ENCODE data around the gene SWI5. TPM values are rescaled to one million over a fixed set of nuclear protein-coding genes. Genes with fewer than 3 reads are reported as not detected.
A peak's percentile ranks its signal among the peaks of the same experiment; 100 is the strongest.

SWI5 gene
- total RNA-seq, 1 experiment from 2014 or later, result 52.7 TPM

DNA sequence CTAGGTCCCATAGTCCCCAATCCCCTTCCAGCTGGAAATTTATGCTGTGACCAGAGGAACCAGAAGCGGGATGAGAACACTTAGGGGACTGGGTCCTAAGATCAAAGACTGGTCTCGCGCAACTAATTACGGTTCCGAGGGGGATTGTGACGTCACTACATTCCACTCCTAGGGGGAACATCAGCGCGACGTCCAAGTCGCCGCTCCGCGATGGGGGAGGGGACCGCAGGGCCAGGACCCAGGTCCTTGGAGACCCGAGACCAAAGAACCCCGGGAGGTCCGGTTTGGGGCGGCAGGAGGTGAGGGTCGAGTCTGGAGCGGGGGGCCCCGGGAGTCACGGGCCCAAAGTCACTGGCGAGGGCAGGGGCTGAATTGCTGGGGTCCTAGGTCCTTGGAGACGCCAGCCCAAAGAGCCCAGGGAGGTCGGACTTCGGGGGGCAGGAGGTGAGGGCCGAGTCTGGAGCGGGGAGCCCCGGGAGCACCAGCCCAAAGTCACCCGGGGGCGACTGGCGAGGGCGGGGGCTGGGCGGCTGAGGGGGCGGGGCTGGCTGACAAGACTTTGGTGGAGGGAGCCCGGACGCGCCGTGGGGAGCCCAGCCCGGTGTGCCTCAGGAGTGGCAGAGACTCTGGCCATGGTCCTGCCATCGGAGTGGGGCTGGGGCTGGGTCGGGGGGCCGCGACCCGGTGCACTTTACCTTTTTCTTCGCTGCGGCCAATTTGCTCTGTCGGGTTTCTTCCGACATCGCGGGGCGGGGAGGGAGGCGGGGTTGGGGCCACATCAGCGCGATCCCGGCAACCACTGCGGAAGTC, 673 bp upstream of the SWI5 start, which contains the start of gene GOLGA2:
Gene GOLGA2, minus strand, starts transcription at position 810 of the 810 bp plus-strand sequence. Its CDS starts 31 bp downstream, at position 779.
- no peak for DNase-seq (ENCODE audit: low read depth)

DNA sequence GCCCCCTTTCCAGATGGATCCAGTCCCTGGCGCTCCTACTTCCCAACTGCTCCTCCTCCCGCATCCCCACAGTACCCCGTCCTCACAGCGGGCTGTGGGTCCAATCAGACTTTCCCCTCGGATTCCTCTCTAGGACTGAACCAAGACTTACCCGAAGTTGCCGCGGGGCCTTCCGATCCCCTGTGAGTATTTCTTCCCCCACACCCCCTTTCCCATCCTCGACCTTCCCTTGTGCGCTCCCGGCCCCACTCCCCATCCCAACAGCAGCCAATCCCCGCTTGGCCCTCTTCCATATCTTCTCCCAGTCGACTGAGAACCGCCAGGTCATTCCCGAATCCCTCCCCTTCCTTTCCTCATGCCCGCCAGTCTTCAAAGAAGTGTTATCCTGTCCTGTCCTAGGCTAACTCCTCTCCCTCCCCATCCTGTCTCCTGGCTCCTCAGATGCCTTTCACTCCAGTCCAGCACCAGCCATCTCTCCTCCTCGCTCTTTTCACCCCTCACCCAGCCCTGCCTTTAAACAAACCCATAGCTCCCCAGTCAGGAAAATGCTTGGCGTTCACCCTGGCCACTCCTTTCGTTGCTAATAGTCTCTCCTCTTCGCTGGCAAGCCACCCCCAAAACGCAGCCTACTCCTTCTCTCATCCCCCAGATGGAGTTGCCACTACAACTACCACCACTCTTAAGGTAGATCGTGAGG, 646 bp downstream of the SWI5 start:
- peak; percentile 45 for DNase-seq (ENCODE audit: low read depth)

DNA sequence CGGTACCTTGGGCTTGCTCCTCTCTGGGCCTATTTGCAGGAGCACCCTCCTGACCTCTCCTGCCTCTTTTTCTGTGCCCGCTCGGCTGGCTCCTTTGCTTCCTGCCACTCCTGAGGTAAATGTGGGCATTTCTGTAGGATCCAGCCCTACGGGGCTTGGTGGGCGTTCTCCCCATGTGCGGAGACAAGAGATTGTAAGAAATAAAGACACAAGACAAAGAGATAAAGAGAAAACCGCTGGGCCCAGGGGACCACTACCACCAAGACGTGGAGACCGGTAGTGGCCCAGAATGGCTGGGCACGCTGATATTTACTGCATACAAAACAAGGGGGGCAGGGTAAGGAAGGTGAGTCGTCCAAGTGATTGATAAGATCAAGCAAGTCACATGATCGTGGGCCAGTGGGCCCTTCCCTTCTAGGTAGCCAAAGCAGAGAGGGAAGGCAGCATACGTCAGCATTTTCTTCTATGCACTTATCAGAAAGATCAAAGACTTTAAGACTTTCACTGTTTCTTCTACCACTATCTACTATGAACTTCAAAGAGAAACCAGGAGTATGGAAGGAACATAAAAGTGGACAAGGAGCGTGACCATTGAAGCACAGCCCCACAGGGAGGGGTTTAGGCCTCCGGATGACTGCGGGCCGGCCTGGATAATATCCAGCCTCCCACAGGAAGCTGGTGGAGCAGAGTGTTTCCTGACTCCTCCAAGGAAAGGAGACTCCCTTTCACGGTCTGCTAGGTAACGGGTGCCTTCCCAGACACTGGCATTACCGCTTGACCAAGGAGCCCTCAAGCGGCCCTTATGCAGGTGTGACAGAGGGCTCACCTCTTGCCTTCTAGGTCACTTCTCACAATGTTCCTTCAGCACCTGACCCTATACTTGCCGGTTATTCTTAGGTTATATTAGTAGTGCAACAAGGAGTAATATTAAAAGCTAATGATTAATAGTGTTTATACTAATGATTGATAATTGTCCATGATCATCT, 3.3 kb downstream of the SWI5 start:
- peak; percentile 66 for DNase-seq (ENCODE audit: low read depth)

DNA sequence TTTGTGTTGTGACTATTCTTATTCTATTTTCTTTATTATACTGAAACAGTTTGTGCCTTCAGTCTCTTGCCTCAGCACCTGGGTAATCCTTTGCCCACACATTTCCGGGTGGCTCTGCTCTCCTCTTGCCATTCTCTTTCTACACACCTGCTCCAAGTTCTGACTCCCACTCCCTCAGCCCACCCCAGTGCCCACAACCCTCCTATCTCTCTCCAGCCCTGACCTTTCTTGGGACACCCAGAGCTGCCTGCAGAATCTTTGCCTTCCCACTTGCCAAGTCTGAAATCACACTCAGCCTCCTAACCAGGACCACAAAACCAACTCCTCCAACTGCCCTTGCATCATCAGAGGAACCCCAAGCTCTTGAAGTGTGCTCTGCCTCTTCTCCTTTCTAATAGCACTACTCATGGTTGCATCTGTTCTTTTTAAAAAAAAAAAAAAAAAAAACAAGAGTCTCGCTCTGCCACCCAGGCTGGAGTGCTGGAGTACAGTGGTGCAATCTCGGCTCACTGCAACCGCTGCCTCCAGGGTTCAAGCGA, 4.1 kb downstream of the SWI5 start:
- DNase-seq (ENCODE audit: low read depth), result no peak

DNA sequence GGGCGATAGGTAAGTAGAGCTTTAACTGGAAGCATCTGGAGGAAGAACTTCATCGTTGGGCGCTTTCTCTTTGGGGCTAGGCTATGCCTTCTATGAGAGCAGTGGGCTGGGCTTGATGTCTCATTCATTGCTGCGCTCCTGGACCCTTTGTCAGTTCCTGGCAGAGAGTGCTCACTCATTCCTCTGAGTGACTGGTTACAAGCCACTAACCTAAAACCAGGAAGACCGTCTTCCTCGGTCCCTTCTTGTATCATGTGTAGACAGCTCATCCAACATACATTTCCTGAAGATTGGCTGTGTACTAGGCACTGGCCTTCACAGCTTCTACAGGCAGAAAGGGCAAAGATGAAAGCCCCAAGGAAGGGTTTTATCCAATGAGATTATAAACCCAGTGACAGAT, 6.4 kb downstream of the SWI5 start:
- DNase-seq (ENCODE audit: low read depth), result peak; percentile 97

DNA sequence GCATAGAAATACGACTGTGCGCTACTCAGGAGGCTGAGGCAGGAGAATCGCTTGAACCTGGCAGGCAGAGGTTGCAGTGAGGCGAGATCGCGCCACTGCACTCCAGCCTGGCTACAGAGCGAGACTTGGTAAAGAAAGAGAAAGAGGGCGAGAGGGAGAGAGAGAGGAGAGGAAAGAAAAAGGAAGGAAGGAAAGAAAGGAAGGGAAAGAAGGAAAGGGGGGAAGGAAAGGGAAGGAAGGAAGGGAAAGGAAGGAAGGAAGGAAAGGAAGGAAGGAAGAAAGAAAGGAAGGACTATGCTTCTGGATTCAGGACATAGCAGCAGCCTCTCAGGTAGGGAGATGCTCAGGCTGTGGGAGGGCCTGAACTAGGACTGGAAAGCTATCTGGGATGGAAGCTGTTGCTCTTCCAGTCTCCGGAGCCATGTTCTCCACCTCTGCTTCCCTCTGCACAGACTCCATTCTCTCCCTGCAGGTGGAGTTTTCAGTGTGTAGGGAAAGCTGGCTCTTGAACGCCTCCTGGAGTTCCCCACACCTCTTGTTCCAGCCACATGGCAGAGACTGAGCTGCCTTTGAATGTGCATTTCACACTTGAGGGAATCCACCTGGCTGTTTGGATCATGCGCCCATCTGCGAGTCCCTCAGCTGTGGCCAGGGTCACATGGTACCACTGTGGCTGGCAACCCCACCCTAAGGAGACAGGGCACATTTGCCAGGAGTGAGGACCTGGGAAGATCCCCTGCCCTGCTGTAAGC, 9.1 kb downstream of the SWI5 start:
- no peak for DNase-seq (ENCODE audit: low read depth)

DNA sequence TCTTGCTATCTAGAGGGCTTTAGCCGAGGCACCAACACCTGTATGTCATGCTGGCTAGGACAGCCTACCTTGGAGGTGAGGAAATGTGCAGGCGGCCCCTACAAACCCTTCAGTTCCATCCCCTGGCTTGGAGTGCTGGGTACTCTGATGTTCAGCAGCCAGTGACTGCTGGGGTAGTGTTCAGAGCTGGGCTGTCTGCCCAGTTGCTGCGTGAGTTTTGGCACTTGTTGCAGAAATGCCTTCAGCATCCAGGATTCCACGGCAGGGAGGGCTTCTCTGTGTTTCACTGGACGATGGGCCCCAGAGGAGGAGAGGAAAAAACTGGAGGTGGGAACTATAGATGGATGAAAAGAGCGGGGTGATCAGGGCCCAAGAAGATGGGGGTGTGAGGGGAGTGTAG, 10.4 kb downstream of the SWI5 start:
- DNase-seq (ENCODE audit: low read depth), result no peak

DNA sequence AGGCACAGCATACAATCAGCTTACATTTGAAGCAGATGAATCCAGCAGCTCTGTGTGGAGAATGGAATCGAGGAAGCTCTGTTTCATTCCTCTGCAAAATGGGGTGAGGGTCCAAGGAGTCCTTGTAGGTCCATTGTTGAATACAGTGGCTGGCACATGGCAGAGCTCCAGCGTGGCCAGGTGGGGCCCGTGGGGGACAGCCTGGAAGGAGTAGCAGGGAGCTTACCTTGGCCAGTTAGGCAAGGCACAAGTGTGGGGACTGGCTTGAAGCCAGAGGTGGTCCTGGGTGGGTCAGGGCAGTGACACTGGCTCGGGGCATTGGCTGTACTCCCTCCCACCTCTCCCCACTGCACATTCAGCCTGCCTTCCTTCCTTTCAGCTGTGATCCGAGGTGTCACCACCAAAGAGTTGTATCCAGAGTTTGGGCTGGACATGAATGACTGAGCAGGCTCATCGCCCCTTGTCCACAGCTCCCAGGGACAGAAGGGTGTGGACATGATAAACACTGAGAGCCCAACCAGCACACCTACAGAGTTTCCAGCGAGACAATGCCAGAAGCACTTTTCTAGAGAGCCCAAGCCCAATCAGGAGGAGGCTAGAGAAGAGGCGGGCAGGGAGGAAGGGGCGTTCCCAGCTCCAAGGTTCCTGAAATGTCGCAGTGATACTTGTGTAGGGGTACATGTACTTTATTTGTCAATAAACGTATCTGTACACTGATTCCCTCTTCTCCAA, 12.4 kb downstream of the SWI5 start:
- no peak for DNase-seq (ENCODE audit: low read depth)

DNA sequence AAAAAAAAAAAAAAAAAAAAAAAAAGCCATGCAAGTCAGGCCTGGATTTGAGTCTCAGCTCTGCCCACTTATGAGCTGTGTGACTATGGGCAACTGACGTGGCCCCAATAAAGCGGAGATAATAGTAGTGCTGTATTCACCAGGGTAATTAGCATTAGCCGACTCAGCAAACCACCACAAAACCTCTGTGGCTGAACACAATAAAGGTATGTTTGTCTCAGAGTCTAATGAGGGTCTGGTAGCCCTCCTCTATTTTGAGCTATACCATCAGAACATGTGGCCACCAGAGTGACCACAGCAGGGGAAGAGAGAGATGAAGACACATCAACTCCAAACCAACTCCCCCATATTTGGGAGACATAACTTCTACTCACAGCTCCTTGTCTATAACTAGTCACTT, 15.9 kb downstream of the SWI5 start:
- DNase-seq (ENCODE audit: low read depth), result no peak

DNA sequence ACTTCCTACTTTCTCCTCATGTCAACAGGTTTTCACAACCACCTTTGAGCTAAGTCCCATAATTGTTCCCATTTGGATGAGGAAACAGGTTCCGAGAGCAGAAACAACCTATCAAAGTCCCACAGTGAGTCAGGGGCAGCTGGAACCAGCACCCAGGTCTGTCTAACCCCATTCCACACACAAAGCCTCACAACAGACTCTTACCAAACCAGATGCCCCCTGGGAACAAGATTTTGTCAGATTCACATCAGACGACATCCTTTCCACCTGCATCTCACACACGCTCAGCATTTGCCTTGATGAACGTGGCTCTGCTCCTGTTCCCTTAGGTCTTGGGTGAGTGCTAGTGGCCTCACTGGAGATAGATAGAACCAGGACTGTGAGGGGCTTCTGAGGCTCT, 17.0 kb downstream of the SWI5 start:
- DNase-seq (ENCODE audit: low read depth), result no peak

DNA sequence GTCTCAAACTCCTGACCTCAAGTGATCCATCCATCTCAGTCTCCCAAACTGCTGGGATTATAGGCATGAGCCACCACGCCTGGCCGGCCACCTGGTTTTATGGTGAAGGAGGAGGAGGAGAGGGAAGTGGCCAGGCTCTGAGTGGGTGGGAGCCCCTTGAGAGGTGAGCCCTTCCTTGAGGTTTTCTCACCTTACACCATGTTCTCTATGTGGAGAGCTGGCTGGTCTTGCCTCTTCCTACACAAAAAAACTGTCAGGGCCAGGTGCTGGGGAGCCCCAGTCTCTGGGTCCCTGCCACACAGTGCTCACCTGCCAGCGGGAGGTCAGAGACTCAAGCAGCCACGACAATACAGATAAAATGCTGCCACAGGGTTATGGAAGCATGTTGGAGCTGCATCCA, 18.1 kb downstream of the SWI5 start:
- DNase-seq (ENCODE audit: low read depth), result no peak

DNA sequence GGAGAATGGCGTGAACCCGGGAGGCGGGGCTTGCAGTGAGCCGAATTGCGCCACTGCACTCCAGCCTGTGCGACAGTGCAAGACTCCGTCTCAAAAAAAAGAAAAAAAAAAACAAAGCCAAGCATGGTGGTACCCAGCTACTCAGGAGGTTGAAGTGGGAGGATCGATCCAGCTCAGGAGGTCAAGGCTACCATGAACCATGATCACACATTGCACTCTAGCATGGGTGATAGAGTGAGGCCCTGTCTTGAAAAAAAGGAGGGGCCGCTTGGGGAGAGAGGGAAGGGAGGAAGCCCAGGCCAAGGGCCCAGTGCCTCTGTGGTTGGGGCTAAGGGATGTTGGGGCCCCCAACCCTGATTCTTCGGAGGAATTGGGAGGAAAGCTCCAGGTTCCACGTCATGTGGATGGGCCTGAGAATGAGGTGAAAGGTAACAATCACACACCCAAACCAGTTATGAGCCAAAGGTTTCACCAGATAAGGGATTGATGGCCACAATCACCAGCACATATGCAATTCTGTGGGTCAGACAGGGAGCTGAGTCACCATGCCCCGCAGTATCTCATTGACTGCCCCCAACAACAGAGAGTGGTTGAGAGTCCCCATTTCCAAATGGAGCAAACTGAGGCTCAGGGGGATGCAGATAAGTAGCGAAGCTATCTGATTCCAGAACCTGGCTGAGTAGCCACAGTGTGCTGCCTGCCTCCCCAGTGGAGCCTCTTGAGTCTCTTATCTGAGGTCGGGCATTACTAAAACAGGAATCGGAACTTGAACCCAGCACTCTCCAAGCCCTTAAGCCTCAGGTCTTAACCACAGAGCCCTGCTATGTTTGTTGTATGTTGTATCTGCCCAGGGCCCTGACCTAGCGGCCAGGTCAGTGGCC, 20.5 kb downstream of the SWI5 start:
- DNase-seq (ENCODE audit: low read depth), result no peak

DNA sequence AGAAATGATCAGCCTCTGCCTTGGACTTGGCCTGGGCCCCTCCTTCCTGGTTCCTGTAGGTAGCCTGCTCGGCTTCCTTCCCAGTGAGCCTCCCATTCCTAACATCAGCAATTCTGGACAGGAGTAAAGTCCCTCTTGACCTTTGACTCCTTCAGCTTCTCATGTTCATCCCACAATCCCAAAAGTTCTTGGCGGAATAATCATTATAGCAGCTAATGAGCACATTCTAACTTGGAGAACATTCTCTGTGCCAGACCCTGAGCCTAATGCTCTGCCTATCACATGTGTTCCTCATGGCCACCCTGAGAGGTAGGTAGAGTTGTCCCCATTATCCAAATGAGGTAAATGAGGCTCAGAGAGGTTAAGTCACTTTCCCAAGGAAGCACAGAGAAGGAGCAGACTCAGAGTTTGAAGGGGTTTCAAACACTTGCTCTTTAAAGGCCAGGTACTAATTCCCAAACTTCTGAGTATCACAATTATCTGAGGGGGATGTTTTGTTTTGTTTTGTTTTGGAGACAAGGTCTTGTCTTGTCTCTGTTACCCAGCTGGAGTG, 21.2 kb downstream of the SWI5 start:
- no peak for DNase-seq (ENCODE audit: low read depth)

DNA sequence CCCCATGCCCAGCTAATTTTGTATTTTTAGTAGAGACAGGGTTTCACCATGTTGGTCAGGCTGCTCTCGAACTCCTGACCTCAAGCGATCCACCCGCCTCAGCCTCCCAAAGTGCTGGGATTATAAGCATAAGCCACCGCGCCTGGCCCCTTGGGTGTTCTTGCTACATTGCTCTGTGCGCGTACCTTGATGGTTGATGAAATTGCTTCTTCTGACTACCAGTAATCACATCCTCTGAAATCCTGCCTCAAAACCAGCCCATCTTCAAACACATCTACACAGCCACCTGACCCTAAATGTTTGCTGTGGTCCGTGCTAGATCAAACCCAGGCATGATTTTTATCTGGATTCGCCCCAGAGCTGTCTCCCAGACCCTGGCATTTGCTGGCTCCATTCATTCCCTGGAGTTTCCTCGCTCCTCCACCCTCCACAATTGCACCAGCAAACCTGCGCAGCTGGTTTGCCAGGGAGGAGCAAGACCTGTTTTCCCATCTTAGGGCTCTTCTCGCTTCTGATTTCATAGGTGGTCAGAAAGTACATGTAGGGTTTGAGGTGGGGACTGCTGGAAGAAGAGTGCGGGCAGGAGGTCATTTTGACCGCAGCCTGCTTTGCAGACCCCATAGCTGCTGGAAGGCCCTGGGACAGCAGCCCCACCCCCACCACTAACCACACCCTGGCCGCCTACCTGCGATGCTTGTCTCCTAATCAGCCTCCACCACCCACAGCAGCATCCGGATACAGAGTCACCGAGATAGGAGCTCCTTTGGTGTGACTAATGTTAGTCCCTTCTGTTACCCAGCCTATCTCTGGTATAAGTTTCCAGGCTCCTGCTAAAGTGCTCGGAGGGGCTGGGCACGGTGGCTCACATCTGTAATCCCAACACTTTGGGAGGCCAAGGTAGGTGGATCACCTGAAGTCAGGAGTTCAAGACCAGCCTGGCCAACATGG, 22.7 kb downstream of the SWI5 start:
- no peak for DNase-seq (ENCODE audit: low read depth)

DNA sequence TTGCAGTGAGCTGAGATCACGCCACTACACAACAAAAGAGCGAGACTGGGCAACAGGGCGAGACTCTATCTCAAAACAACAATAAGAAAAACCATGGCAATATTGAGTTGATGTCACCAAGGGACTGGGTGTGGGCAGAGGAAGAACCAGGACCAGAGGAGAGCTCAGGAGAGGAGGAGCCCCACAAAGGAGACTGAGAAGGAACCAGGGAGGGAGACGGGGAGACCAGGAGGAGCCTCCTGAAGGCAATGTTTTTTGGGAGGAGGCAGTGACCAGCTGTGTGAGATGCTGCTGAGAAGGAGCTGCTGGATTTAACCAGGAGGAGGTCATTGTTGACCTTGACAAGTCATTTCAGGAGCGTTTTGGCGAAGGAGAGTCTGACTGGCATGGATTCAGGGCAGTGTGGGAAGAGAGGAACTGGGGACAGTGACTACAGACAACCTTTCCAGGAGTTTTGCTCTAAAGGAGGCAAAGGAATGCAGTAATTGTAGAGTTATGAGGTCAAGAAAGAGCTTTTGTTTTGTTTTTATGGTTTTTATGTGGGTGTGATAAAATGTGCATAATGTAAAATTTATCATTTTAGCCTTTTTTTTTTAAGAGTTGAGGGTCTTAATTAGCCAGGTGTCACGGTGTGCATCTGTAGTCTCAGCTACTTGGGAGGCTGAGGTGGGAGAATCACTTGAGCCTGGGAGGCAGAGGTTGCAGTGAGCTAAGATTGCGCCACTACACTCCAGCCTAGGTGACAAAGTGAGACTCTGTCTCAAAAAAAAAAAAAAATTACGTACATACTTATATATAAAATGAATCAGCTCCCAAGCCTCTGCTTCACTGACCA, 28.3 kb downstream of the SWI5 start:
- DNase-seq (ENCODE audit: low read depth), result no peak

DNA sequence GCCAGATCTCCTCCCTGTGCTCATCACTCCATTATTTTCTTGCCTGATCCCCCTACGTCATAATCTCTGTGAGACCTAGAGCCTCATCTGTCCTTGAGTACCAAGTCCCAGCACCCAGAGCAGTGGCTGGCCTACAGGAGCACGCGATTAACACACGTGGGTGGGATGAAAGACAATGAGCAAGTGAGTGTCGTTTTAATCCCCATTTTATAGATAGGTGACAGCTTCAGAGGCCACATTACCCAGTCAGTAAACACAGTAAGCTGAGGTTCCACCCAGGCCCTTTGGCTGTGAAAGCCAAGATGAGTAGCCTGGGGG, 28.9 kb downstream of the SWI5 start:
- DNase-seq (ENCODE audit: low read depth), result no peak

DNA sequence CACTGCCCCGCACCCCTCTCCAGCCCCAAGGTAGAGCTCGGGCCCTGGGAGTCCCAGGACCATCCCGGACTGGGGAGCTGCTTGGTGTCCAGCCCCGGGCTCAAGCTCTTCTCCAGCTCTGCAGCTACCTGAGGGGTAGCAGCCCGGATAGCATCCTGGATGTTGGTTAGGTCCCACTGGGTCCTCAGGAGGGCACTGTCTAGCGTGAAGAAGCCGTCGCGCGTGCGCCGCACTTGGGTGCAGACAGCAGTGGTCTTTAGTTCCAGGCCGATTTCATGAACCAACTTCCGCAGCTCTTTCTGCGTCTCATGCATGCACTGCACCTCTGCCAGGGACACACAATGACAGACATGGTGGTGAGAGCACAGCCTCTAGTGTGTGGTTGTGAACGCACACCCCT, 33.5 kb downstream of the SWI5 start:
- DNase-seq (ENCODE audit: low read depth), result no peak
